Sigmoid colon (tissue), 4 donors: ENCODE results near the gene NRAP.

Source experiments
- EP300 ChIP-seq, 4 donors: sonication (generic); formaldehyde crosslinking; IDR thresholded peaks; one replicate each; pipeline ENCODE4 v1.6.1; 2017; ENCODE audit warnings: antibody characterized with exemption in 4 of 4
- POLR2A ChIP-seq, 2 donors: fragments of 450-650 bp; IDR thresholded peaks; one replicate each; pipeline ENCODE4 v1.6.1; 2016; ENCODE audit warnings: antibody characterized with exemption in 2 of 2, mild to moderate bottlenecking in 2 of 2, moderate library complexity in 2 of 2
- POLR2AphosphoS5 ChIP-seq, 4 donors: sonication (generic); formaldehyde crosslinking; IDR thresholded peaks; one replicate each; pipeline ENCODE4 v1.6.1; 2017; ENCODE audit warnings: antibody characterized with exemption in 4 of 4
- TF ChIP-seq, protein P1 (sequence below), 4 experiments: fragments of 450-650 bp in 3 of 4; fragments of 200-600 bp in 1 of 4; IDR thresholded peaks; one replicate each; pipeline ENCODE4 v1.5.1; 2016 to 2019; ENCODE audit warnings: antibody characterized with exemption in 4 of 4, mild to moderate bottlenecking in 3 of 4, moderate library complexity in 2 of 4

DNA sequence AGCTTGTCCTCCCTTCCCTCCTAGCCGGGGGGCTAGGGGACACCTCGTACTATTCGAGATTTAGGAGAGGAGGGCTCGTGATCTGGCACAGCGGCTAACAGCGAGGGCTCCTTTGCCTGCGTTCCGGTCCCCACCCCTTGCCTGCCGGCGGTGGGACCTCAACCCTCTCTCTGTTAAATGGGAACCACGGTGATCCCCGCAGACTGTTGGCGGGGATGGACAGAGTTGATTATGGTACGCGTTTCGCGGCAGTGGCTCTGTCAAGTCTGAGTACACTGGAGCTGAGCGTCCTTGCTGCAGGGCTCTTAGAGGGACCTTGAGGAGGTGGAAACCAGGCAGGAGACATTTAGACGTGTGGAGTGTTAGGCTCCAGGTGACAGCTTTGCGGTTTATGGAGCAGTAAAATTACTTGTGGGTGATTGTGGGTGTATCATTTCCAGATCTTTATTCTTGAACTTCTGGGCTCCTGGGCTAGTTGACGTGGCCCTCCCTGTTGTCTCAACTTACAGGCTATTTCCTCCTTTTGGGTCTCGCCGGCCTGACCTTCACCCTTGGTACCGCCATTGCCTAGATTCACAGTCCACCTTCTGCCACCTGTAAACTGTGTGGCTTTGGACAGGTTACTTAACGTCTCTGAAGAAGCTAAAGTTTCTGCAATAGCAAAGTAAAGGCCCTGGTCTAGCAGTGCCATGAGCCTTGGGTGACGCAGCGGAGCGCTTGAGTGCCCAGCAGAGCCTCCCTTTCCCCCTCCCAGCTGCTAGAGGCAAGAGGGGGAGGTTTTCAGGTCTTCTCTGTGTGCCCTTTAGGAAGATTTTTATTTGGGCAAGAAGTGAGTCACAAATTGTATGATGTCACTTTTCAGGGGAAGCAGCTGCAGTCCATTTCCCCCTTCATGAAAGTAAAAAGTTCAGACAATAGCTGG lies 16.6 kb upstream of the NRAP start:
- TF ChIP-seq, protein P1, sequence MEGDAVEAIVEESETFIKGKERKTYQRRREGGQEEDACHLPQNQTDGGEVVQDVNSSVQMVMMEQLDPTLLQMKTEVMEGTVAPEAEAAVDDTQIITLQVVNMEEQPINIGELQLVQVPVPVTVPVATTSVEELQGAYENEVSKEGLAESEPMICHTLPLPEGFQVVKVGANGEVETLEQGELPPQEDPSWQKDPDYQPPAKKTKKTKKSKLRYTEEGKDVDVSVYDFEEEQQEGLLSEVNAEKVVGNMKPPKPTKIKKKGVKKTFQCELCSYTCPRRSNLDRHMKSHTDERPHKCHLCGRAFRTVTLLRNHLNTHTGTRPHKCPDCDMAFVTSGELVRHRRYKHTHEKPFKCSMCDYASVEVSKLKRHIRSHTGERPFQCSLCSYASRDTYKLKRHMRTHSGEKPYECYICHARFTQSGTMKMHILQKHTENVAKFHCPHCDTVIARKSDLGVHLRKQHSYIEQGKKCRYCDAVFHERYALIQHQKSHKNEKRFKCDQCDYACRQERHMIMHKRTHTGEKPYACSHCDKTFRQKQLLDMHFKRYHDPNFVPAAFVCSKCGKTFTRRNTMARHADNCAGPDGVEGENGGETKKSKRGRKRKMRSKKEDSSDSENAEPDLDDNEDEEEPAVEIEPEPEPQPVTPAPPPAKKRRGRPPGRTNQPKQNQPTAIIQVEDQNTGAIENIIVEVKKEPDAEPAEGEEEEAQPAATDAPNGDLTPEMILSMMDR (IDR thresholded peaks at IDR 0.05): no peak
- TF ChIP-seq POLR2A (IDR thresholded peaks at IDR 0.05): no peak
- peak in 1 of 4 donors; percentile 46 for TF ChIP-seq POLR2AphosphoS5 (IDR thresholded peaks at IDR 0.05)
- TF ChIP-seq EP300 (IDR thresholded peaks at IDR 0.05): no peak
